Progenitor cell of endocrine pancreas (in vitro differentiated cells): ENCODE data around the gene CHAT. TPM values are rescaled to one million over a fixed set of nuclear protein-coding genes. Genes with fewer than 3 reads are reported as not detected.
"Not testable (repeated sequence)": the region's sequence is repeated elsewhere in the genome, so short reads cannot be mapped to it uniquely, and the experiment has no call there.

Source experiments
- DNase-seq: peaks from one replicate; pipeline ENCODE4 v3.0.0; 2021; ENCODE audit warnings: low spot score; ENCODE audit not compliant: unreplicated experiment
- H3K27ac Mint-ChIP-seq: 2 replicates; pipeline ENCODE4 v1.8.0; 2021; ENCODE audit warnings: mild to moderate bottlenecking, moderate library complexity, mixed read lengths
- H3K27me3 Mint-ChIP-seq: 2 replicates; pipeline ENCODE4 v1.8.0; 2021; ENCODE audit warnings: mixed read lengths
- H3K36me3 Mint-ChIP-seq: 2 replicates; pipeline ENCODE4 v1.8.0; 2022; ENCODE audit warnings: mixed read lengths; ENCODE audit not compliant: insufficient read depth
- H3K4me1 Mint-ChIP-seq: 2 replicates; pipeline ENCODE4 v1.8.0; 2021; ENCODE audit warnings: low read depth, mixed read lengths
- H3K4me3 Mint-ChIP-seq: 2 replicates; pipeline ENCODE4 v1.8.0; 2021; ENCODE audit warnings: low read depth, mild to moderate bottlenecking, moderate library complexity, mixed read lengths
- H3K9me3 Mint-ChIP-seq: 2 replicates; pipeline ENCODE4 v1.8.0; 2021; ENCODE audit warnings: low read depth, mixed read lengths
- CTCF ChIP-seq: fragments of 200-600 bp; sonication (generic); IDR thresholded peaks from one replicate; pipeline ENCODE4 v1.5.0; 2021; ENCODE audit warnings: antibody characterized with exemption, mild to moderate bottlenecking; ENCODE audit not compliant: unreplicated experiment
- total RNA-seq: library from RNA; stranded (reverse); gene quantifications from 2 replicates; pipeline ENCODE4 v1.2.1, GENCODE V29; 2021

Gene CHAT
- total RNA-seq, 1 donor from 2014 or later = not detected

GRCh38 chr10:49679480-49679893 is 65.7 kb downstream of the CHAT start, which contains the start of gene C10orf53:
Gene C10orf53, plus strand, starts transcription at chr10:49679651. Its CDS starts 47 bp downstream, at chr10:49679698.
- Mint-ChIP-seq H3K9me3 (peaks cover 11% of the 10 kb centered on the region), H3K4me3 (peak within 1 kb of the TSS; percentile 61), H3K4me1 (peaks cover 4% of the 10 kb centered on the region), H3K27ac (peak within 1 kb of the TSS; percentile 69), H3K36me3 (no peaks in the 10 kb centered on the region), H3K27me3 (peaks cover 73% of the 10 kb centered on the region)
- TF ChIP-seq CTCF = no peak
- peak; percentile 56 for DNase-seq

- not testable (repeated sequence) for H3K4me1 Mint-ChIP-seq, H3K36me3 Mint-ChIP-seq, DNase-seq, H3K9me3 Mint-ChIP-seq, H3K27ac Mint-ChIP-seq, H3K4me3 Mint-ChIP-seq
- peaks cover 48% of the 10 kb centered on the region for H3K27me3 Mint-ChIP-seq
Measured at GRCh38 chr10:49682449-49682848, 68.6 kb downstream of the CHAT start.

GRCh38 chr10:49682879-49683278 is 69.0 kb downstream of the CHAT start:
- Mint-ChIP-seq H3K36me3 (no peaks in the 10 kb centered on the region), H3K4me1 (peaks cover 4% of the 10 kb centered on the region), H3K4me3 (no peak overlapping the region), H3K9me3 (peaks cover 5% of the 10 kb centered on the region), H3K27me3 (peaks cover 48% of the 10 kb centered on the region), H3K27ac (no peak overlapping the region)
- no peak for DNase-seq
- no peak for TF ChIP-seq CTCF

- no peaks in the 10 kb centered on the region for H3K9me3 Mint-ChIP-seq
- peaks cover 6% of the 10 kb centered on the region for H3K4me1 Mint-ChIP-seq
- H3K27me3 Mint-ChIP-seq = peaks cover 54% of the 10 kb centered on the region
Measured at GRCh38 chr10:49686651-49687050, 72.8 kb downstream of the CHAT start.

GRCh38 chr10:49688261-49688846 is 74.5 kb downstream of the CHAT start:
- TF ChIP-seq CTCF = no peak
- no peak for DNase-seq
- no peaks in the 10 kb centered on the region for H3K36me3 Mint-ChIP-seq
- no peak overlapping the region for H3K27ac Mint-ChIP-seq
- H3K9me3 Mint-ChIP-seq = no peaks in the 10 kb centered on the region
- peaks cover 6% of the 10 kb centered on the region for H3K4me1 Mint-ChIP-seq
- H3K27me3 Mint-ChIP-seq = peaks cover 61% of the 10 kb centered on the region
- no peak overlapping the region for H3K4me3 Mint-ChIP-seq

More at GRCh38 chr10:49686651-49687050, 72.8 kb downstream of the CHAT start:
- Mint-ChIP-seq H3K27ac (no peak overlapping the region), H3K4me3 (no peak overlapping the region), H3K36me3 (no peaks in the 10 kb centered on the region)
- TF ChIP-seq CTCF = no peak
- DNase-seq = no peak

GRCh38 chr10:49688920-49689319 is 75.1 kb downstream of the CHAT start:
- Mint-ChIP-seq H3K27ac (no peak overlapping the region), H3K36me3 (no peaks in the 10 kb centered on the region), H3K4me3 (no peak overlapping the region), H3K27me3 (peaks cover 66% of the 10 kb centered on the region), H3K9me3 (no peaks in the 10 kb centered on the region), H3K4me1 (peaks cover 6% of the 10 kb centered on the region)
- no peak for DNase-seq
- TF ChIP-seq CTCF = no peak
